HCT116 (cell line): Measurements from ENCODE around the gene RNF111. TPM values are rescaled to one million over a fixed set of nuclear protein-coding genes. Genes with fewer than 3 reads are reported as not detected.

ENCODE experiments used
- ATAC-seq: fragments of 200-7000 bp; cut with Tn5 transposase; 2 replicates; pipeline ENCODE4 v1.9.1; 2020; ENCODE audit warnings: mild to moderate bottlenecking, moderate library complexity
- BruUV-seq: library from RNA; stranded (reverse); fragments of 400-500 nt; replicated peaks from 2 replicates; lab custom pipeline; 2021; lab: Mats Ljungman, UMichigan
- CTCF ChIA-PET: fragments of 300-600 bp; sonication (Branson Sonifier 250); formaldehyde crosslinking; loops from one replicate; lab custom pipeline; 2021; ENCODE audit warnings: antibody characterized with exemption; lab: Charles Lee
- POLR2A ChIA-PET: fragments of 300-600, 350-600 bp; sonication (Branson Sonifier 250); formaldehyde crosslinking; loops from one replicate; lab custom pipeline; 2021; ENCODE audit warnings: antibody characterized with exemption; lab: Charles Lee
- RAD21 ChIA-PET, 2 experiments: fragments of 300-600 bp; sonication (Branson Sonifier 250); formaldehyde crosslinking; loops; one replicate each; lab custom pipeline; 2023; ENCODE audit warnings: low total read pairs in 2 of 2; ENCODE audit not compliant: uncharacterized antibody in 2 of 2, unreplicated experiment in 2 of 2, low non-redundant PET in 1 of 2; lab: Charles Lee
- DNase-seq: peaks from one replicate; pipeline ENCODE4 v3.0.0-alpha.2; 2010; ENCODE audit warnings: low read depth, low spot score
- H2AFZ ChIP-seq: fragments of 200-600 bp; shearing (Covaris generic), sonication (generic); 2 replicates; pipeline ENCODE4 v1.6.1; 2017; ENCODE audit warnings: low read depth, mixed run types, mixed read lengths, antibody characterized with exemption, low read length; ENCODE audit not compliant: poor library complexity, severe bottlenecking
- H3K27ac ChIP-seq: 2 replicates; pipeline ENCODE4 v1.5.1; 2012; ENCODE audit warnings: low read depth, low read length
- H3K27me3 ChIP-seq: fragments of 200-600 bp; sonication (generic); 2 replicates; pipeline ENCODE4 v1.6.1; 2016; ENCODE audit warnings: mixed run types, low read length, mixed read lengths; ENCODE audit not compliant: insufficient read depth
- H3K36me3 ChIP-seq, 2 experiments: fragments of 200-500 bp in 1 of 2; fragments of 200-600 bp in 1 of 2; sonication (Bioruptor generic) in 1 of 2; sonication (generic) in 1 of 2; 2 replicates each; pipeline versions ENCODE4 v1.5.1 to v1.6.1; 2014 to 2016; ENCODE audit warnings: low read length in 2 of 2, inconsistent platforms in 1 of 2, mixed read lengths in 1 of 2, mixed run types in 1 of 2; ENCODE audit not compliant: insufficient read depth in 2 of 2, control insufficient read depth in 1 of 2
- H3K4me1 ChIP-seq, 2 experiments: fragments of 200-600 bp in 1 of 2; sonication (generic) in 1 of 2; 2 replicates each; pipeline versions ENCODE4 v1.5.1 to v1.6.1; 2012 to 2017; ENCODE audit warnings: low read length in 2 of 2, inconsistent platforms in 1 of 2, mild to moderate bottlenecking in 1 of 2, mixed read lengths in 1 of 2, mixed run types in 1 of 2, moderate library complexity in 1 of 2; ENCODE audit not compliant: insufficient read depth in 2 of 2, control insufficient read depth in 1 of 2
- H3K4me2 ChIP-seq: fragments of 200-600 bp; sonication (generic); 2 replicates; pipeline ENCODE4 v1.6.1; 2017; ENCODE audit warnings: mixed run types, low read length, mixed read lengths
- H3K4me3 ChIP-seq, 2 experiments: fragments of 200-600 bp in 1 of 2; sonication (generic) in 1 of 2; replicated peaks in 1 of 2; 2 replicates each; pipeline ENCODE4 v1.5.1; 2011 to 2016; ENCODE audit warnings: low read length in 2 of 2, control low read depth in 1 of 2, low read depth in 1 of 2, mild to moderate bottlenecking in 1 of 2, mixed read lengths in 1 of 2, mixed run types in 1 of 2
- H3K79me2 ChIP-seq: fragments of 200-600 bp; sonication (generic); 2 replicates; pipeline ENCODE4 v1.6.1; 2017; ENCODE audit warnings: mild to moderate bottlenecking, mixed run types, low read length, moderate library complexity, mixed read lengths; ENCODE audit not compliant: insufficient read depth
- H3K9ac ChIP-seq: fragments of 200-600 bp; sonication (generic); 2 replicates; pipeline ENCODE4 v1.6.1; 2016; ENCODE audit warnings: low read length, mixed read lengths
- H3K9me2 ChIP-seq: fragments of 200-600 bp; sonication (generic), shearing (Covaris generic); 2 replicates; pipeline ENCODE4 v1.6.1; 2017; ENCODE audit warnings: mixed run types, mild to moderate bottlenecking, moderate library complexity; ENCODE audit not compliant: insufficient read depth
- H3K9me3 ChIP-seq, 2 experiments: fragments of 200-500 bp in 1 of 2; fragments of 200-600 bp in 1 of 2; sonication (Bioruptor generic) in 1 of 2; sonication (generic) in 1 of 2; 2 replicates each; pipeline ENCODE4 v1.6.1; 2014 to 2017; ENCODE audit warnings: low read length in 2 of 2, mixed read lengths in 2 of 2, inconsistent platforms in 1 of 2, low read depth in 1 of 2, mild to moderate bottlenecking in 1 of 2, mixed run types in 1 of 2, moderate library complexity in 1 of 2; ENCODE audit not compliant: control insufficient read depth in 1 of 2, insufficient read depth in 1 of 2
- H4K20me1 ChIP-seq: fragments of 200-600 bp; sonication (generic), shearing (Covaris generic); 2 replicates; pipeline ENCODE4 v1.6.1; 2017; ENCODE audit warnings: mixed run types, mild to moderate bottlenecking, moderate library complexity; ENCODE audit not compliant: insufficient read depth
- CEBPB ChIP-seq: IDR thresholded peaks from 2 replicates; pipeline ENCODE4 v1.6.1; 2012; ENCODE audit warnings: low read depth
- EGR1 ChIP-seq: IDR thresholded peaks from 2 replicates; pipeline ENCODE4 v1.6.1; 2012; ENCODE audit warnings: low read depth
- EZH2 ChIP-seq: fragments of 200-600 bp; sonication (generic); IDR thresholded peaks from 2 replicates; pipeline ENCODE4 v1.6.1; 2017; ENCODE audit warnings: antibody characterized with exemption, mixed run types
- MAX ChIP-seq: IDR thresholded peaks from 2 replicates; pipeline ENCODE4 v1.6.1; 2012
- POLR2A ChIP-seq: IDR thresholded peaks from 2 replicates; pipeline ENCODE4 v1.7.0; 2011; ENCODE audit warnings: borderline replicate concordance; ENCODE audit not compliant: insufficient read depth, insufficient read length; ENCODE audit errors: extremely low read depth
- POLR2AphosphoS5 ChIP-seq: IDR thresholded peaks from 2 replicates; pipeline ENCODE4 v1.6.1; 2011; ENCODE audit warnings: mild to moderate bottlenecking, low read depth, low read length, moderate library complexity
- RAD21 ChIP-seq: IDR thresholded peaks from 2 replicates; pipeline ENCODE4 v1.6.1; 2012; ENCODE audit warnings: low read depth, mild to moderate bottlenecking
- REST ChIP-seq: IDR thresholded peaks from 2 replicates; pipeline ENCODE4 v1.6.1; 2012; ENCODE audit warnings: low read depth
- SRF ChIP-seq: IDR thresholded peaks from 2 replicates; pipeline ENCODE4 v1.6.1; 2012; ENCODE audit warnings: low read depth
- TCF7L2 ChIP-seq: IDR thresholded peaks from 2 replicates; pipeline ENCODE4 v1.7.0; 2011; ENCODE audit warnings: borderline replicate concordance, inconsistent platforms; ENCODE audit not compliant: insufficient read depth, insufficient read length; ENCODE audit errors: extremely low read depth
- ZBTB33 ChIP-seq: IDR thresholded peaks from 2 replicates; pipeline ENCODE4 v1.6.1; 2011; ENCODE audit warnings: mild to moderate bottlenecking, low read length, moderate library complexity; ENCODE audit not compliant: insufficient replicate concordance; ENCODE audit errors: extremely low read depth
- ZFX ChIP-seq: fragments of 450-650 bp; IDR thresholded peaks from 2 replicates; pipeline ENCODE4 v1.6.1; 2017
- ZNF274 ChIP-seq: fragments of 200-500 bp; sonication (Bioruptor generic); IDR thresholded peaks from 2 replicates; pipeline ENCODE4 v1.6.1; 2014; ENCODE audit warnings: mild to moderate bottlenecking, low read depth, low read length, inconsistent platforms
- intact Hi-C: fragments of 100-400 bp; cut with micrococcal nuclease; formaldehyde crosslinking; loops from 2 replicates; pipeline ENCODE4 v1.10.0; 2022
- total RNA-seq: library from RNA; stranded (reverse); gene quantifications from one replicate; pipeline ENCODE4 v1.2.1, GENCODE V29; 2021; ENCODE audit not compliant: unreplicated experiment
- TF ChIP-seq, protein P1 (sequence below): IDR thresholded peaks from 2 replicates; pipeline ENCODE4 v1.6.1; 2012
- TF ChIP-seq, protein P2 (sequence below), 3 experiments: fragments of 200-600 bp in 1 of 3; sonication (generic) in 1 of 3; IDR thresholded peaks in 2 of 3; conservative IDR thresholded peaks in 1 of 3; 2 replicates each; pipeline ENCODE4 v1.5.1; 2012 to 2017; ENCODE audit warnings: low read depth in 2 of 3, low read length in 2 of 3, antibody characterized with exemption in 1 of 3, borderline replicate concordance in 1 of 3, control low read depth in 1 of 3, mild to moderate bottlenecking in 1 of 3, mixed read lengths in 1 of 3, mixed run types in 1 of 3, moderate library complexity in 1 of 3; ENCODE audit not compliant: insufficient read depth in 1 of 3

Gene RNF111
- total RNA-seq, 1 experiment from 2014 or later: 31.5 TPM

- TF ChIP-seq ZBTB33 (no peak), CEBPB (no peak), TCF7L2 (no peak), ZFX (no peak), EZH2 (no peak), REST (no peak), EGR1 (no peak), POLR2A (no peak), RAD21 (no peak), MAX (no peak), POLR2AphosphoS5 (no peak), SRF (no peak), ZNF274 (no peak)
- TF ChIP-seq, protein P1, sequence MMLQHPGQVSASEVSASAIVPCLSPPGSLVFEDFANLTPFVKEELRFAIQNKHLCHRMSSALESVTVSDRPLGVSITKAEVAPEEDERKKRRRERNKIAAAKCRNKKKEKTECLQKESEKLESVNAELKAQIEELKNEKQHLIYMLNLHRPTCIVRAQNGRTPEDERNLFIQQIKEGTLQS: no peak
- TF ChIP-seq, protein P2, sequence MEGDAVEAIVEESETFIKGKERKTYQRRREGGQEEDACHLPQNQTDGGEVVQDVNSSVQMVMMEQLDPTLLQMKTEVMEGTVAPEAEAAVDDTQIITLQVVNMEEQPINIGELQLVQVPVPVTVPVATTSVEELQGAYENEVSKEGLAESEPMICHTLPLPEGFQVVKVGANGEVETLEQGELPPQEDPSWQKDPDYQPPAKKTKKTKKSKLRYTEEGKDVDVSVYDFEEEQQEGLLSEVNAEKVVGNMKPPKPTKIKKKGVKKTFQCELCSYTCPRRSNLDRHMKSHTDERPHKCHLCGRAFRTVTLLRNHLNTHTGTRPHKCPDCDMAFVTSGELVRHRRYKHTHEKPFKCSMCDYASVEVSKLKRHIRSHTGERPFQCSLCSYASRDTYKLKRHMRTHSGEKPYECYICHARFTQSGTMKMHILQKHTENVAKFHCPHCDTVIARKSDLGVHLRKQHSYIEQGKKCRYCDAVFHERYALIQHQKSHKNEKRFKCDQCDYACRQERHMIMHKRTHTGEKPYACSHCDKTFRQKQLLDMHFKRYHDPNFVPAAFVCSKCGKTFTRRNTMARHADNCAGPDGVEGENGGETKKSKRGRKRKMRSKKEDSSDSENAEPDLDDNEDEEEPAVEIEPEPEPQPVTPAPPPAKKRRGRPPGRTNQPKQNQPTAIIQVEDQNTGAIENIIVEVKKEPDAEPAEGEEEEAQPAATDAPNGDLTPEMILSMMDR (IDR thresholded peaks at IDR 0.05 in 2 of 3, conservative IDR thresholded peaks at IDR 0.05 in 1 of 3; ENCODE audit: borderline replicate concordance in 1 of 3, insufficient read depth in 1 of 3, low read depth in 2 of 3, low read length in 2 of 3): no peak
- H4K20me1 ChIP-seq: no peaks in the 10 kb centered on the region
- ATAC-seq (no peak), DNase-seq (no peak)
- no peak overlapping the region for H3K4me2 ChIP-seq
- no peaks in the 10 kb centered on the region for H3K9me3 ChIP-seq
- H2AFZ ChIP-seq: peak overlapping the region; percentile 43
- no peaks in the 10 kb centered on the region for H3K9me2 ChIP-seq
- H3K9ac ChIP-seq: no peak overlapping the region
- ChIA-PET POLR2A (no interaction called here), CTCF (no interaction called here), RAD21 (no interaction called here)
- peaks cover 2 to 14% of the 10 kb centered on the region in 2 experiments; a peak in 3 of 4 replicates for H3K4me1 ChIP-seq
- no peak overlapping the region for H3K4me3 ChIP-seq
- no peaks in the 10 kb centered on the region for H3K27me3 ChIP-seq
- peaks cover 29% of the 10 kb centered on the region for H3K79me2 ChIP-seq
- intact Hi-C loops: loop anchor here (10.0 kb wide), 1 partner anchor 649 kb away; no protein-coding TSS in a partner anchor
- no TSS peak for BruUV-seq
- no peak overlapping the region for H3K27ac ChIP-seq
- H3K36me3 ChIP-seq: no peaks in the 10 kb centered on the region
Measured at GRCh38 chr15:58985443-58985842, 2.0 kb upstream of the RNF111 start.
